Erythroblast (primary cell): ENCODE measurements around the gene NOP58.

Experiments used
- GATA1 ChIP-seq: IDR thresholded peaks from 2 replicates; pipeline ENCODE4 v1.6.1; 2011; ENCODE audit warnings: low read depth, mild to moderate bottlenecking, control low read depth, low read length, moderate library complexity
- POLR2A ChIP-seq: IDR thresholded peaks from 2 replicates; pipeline ENCODE4 v1.6.1; 2011; ENCODE audit warnings: mild to moderate bottlenecking, low read length

GRCh38 chr2:202346180-202346579, 80.6 kb downstream of the NOP58 start:
- no peak for TF ChIP-seq POLR2A
- no peak for TF ChIP-seq GATA1
